Urothelium cell line (cell line): Measurements from ENCODE around the gene LTC4S.
"Not testable (repeated sequence)": the region's sequence is repeated elsewhere in the genome, so short reads cannot be mapped to it uniquely, and the experiment has no call there.

Source experiments
- DNase-seq: peaks from one replicate; pipeline ENCODE4 v3.0.0; 2011; ENCODE audit warnings: low spot score, mixed read lengths
- FAIRE-seq: peaks from 2 replicates; lab custom pipeline; 2011; peaks lifted over from hg19 to GRCh38; lab: Jason Lieb, UNC

LTC4S gene

GRCh38 chr5:179768326-179769085 lies 25.3 kb upstream of the LTC4S start:
- DNase-seq (no peak), FAIRE-seq (no peak)

GRCh38 chr5:179769271-179769670 lies 24.5 kb upstream of the LTC4S start:
- FAIRE-seq (no peak), DNase-seq (no peak)

- no peak for FAIRE-seq
Observed at GRCh38 chr5:179769796-179770195, 24.0 kb upstream of the LTC4S start.

GRCh38 chr5:179771311-179771895 lies 22.4 kb upstream of the LTC4S start:
- FAIRE-seq: no peak
- DNase-seq: no peak

More at GRCh38 chr5:179769796-179770195, 24.0 kb upstream of the LTC4S start:
- no peak for DNase-seq

- FAIRE-seq (no peak), DNase-seq (no peak)
Observed at GRCh38 chr5:179772351-179772750, 21.4 kb upstream of the LTC4S start.

- no peak for DNase-seq
- FAIRE-seq: no peak
Observed at GRCh38 chr5:179773686-179774040, 20.1 kb upstream of the LTC4S start.

GRCh38 chr5:179774442-179774841 lies 19.3 kb upstream of the LTC4S start:
- FAIRE-seq (no peak), DNase-seq (no peak)

GRCh38 chr5:179776411-179776938 lies 17.3 kb upstream of the LTC4S start:
- FAIRE-seq (no peak), DNase-seq (no peak)

GRCh38 chr5:179777456-179777855 lies 16.3 kb upstream of the LTC4S start:
- no peak for FAIRE-seq

GRCh38 chr5:179777909-179778308 lies 15.9 kb upstream of the LTC4S start:
- no peak for FAIRE-seq
- no peak for DNase-seq

More at GRCh38 chr5:179777456-179777855, 16.3 kb upstream of the LTC4S start:
- DNase-seq: no peak

- FAIRE-seq (no peak), DNase-seq (no peak)
Observed at GRCh38 chr5:179778591-179778990, 15.2 kb upstream of the LTC4S start.

- DNase-seq (no peak), FAIRE-seq (no peak)
Observed at GRCh38 chr5:179779826-179780225, 14.0 kb upstream of the LTC4S start.

GRCh38 chr5:179780362-179780761 lies 13.4 kb upstream of the LTC4S start:
- FAIRE-seq (no peak), DNase-seq (no peak)

GRCh38 chr5:179781846-179782245 lies 11.9 kb upstream of the LTC4S start:
- FAIRE-seq: no peak

GRCh38 chr5:179783128-179783527 lies 10.7 kb upstream of the LTC4S start:
- DNase-seq (no peak), FAIRE-seq (no peak)

More at GRCh38 chr5:179781846-179782245, 11.9 kb upstream of the LTC4S start:
- no peak for DNase-seq

GRCh38 chr5:179786861-179787260 lies 6.9 kb upstream of the LTC4S start:
- DNase-seq (no peak), FAIRE-seq (no peak)

- FAIRE-seq: no peak
- no peak for DNase-seq
Observed at GRCh38 chr5:179788193-179788854, 5.5 kb upstream of the LTC4S start.

GRCh38 chr5:179789278-179789677 lies 4.5 kb upstream of the LTC4S start:
- DNase-seq, FAIRE-seq: not testable (repeated sequence)

- FAIRE-seq: no peak
- DNase-seq: no peak
Observed at GRCh38 chr5:179791881-179792611, 1.7 kb upstream of the LTC4S start.

GRCh38 chr5:179792612-179793467 lies 946 bp upstream of the LTC4S start:
- FAIRE-seq (no peak), DNase-seq (no peak)
